ENCODE measurements around the gene LTB.

Gene LTB

DNA sequence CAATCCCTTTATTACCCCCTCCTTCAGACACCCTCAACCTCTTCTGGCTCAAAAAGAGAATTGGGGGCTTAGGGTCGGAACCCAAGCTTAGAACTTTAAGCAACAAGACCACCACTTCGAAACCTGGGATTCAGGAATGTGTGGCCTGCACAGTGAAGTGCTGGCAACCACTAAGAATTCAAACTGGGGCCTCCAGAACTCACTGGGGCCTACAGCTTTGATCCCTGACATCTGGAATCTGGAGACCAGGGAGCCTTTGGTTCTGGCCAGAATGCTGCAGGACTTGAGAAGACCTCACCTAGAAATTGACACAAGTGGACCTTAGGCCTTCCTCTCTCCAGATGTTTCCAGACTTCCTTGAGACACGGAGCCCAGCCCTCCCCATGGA lies 4.7 kb downstream of the LTB start:
- no peak for TF ChIP-seq ZBTB7A (IDR thresholded peaks at IDR 0.05; ENCODE audit: low read depth)
- TF ChIP-seq FOXM1 (IDR thresholded peaks at IDR 0.05; ENCODE audit: borderline replicate concordance, low read depth), result no peak
- no peak for TF ChIP-seq CEBPB (IDR thresholded peaks at IDR 0.05)
- TF ChIP-seq CREB1 (IDR thresholded peaks at IDR 0.05; ENCODE audit: low read depth), result no peak
- TF ChIP-seq YY1 (IDR thresholded peaks at IDR 0.05; ENCODE audit: low read depth), result no peak
- no peak for TF ChIP-seq RAD21 (IDR thresholded peaks at IDR 0.05; ENCODE audit: low read depth)

DNA sequence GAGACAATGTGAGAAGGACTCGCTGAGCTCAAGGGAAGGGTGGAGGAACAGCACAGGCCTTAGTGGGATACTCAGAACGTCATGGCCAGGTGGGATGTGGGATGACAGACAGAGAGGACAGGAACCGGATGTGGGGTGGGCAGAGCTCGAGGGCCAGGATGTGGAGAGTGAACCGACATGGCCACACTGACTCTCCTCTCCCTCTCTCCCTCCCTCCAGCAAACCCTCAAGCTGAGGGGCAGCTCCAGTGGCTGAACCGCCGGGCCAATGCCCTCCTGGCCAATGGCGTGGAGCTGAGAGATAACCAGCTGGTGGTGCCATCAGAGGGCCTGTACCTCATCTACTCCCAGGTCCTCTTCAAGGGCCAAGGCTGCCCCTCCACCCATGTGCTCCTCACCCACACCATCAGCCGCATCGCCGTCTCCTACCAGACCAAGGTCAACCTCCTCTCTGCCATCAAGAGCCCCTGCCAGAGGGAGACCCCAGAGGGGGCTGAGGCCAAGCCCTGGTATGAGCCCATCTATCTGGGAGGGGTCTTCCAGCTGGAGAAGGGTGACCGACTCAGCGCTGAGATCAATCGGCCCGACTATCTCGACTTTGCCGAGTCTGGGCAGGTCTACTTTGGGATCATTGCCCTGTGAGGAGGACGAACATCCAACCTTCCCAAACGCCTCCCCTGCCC lies 5.2 kb downstream of the LTB start:
- TF ChIP-seq CEBPB (IDR thresholded peaks at IDR 0.05) (no peak), EGR1 (IDR thresholded peaks at IDR 0.05) (no peak), ZBTB7A (IDR thresholded peaks at IDR 0.05; ENCODE audit: low read depth) (no peak), NFIC (IDR thresholded peaks at IDR 0.05) (no peak), CREB1 (IDR thresholded peaks at IDR 0.05; ENCODE audit: low read depth) (no peak), TAF1 (IDR thresholded peaks at IDR 0.05; ENCODE audit: low read depth) (no peak), RAD21 (IDR thresholded peaks at IDR 0.05; ENCODE audit: low read depth) (no peak), YY1 (IDR thresholded peaks at IDR 0.05; ENCODE audit: low read depth) (no peak), EP300 (IDR thresholded peaks at IDR 0.05; ENCODE audit: borderline replicate concordance) (no peak), TEAD4 (IDR thresholded peaks at IDR 0.05) (no peak), TCF12 (IDR thresholded peaks at IDR 0.05; ENCODE audit: low read depth) (no peak)
- TF ChIP-seq, protein P1, sequence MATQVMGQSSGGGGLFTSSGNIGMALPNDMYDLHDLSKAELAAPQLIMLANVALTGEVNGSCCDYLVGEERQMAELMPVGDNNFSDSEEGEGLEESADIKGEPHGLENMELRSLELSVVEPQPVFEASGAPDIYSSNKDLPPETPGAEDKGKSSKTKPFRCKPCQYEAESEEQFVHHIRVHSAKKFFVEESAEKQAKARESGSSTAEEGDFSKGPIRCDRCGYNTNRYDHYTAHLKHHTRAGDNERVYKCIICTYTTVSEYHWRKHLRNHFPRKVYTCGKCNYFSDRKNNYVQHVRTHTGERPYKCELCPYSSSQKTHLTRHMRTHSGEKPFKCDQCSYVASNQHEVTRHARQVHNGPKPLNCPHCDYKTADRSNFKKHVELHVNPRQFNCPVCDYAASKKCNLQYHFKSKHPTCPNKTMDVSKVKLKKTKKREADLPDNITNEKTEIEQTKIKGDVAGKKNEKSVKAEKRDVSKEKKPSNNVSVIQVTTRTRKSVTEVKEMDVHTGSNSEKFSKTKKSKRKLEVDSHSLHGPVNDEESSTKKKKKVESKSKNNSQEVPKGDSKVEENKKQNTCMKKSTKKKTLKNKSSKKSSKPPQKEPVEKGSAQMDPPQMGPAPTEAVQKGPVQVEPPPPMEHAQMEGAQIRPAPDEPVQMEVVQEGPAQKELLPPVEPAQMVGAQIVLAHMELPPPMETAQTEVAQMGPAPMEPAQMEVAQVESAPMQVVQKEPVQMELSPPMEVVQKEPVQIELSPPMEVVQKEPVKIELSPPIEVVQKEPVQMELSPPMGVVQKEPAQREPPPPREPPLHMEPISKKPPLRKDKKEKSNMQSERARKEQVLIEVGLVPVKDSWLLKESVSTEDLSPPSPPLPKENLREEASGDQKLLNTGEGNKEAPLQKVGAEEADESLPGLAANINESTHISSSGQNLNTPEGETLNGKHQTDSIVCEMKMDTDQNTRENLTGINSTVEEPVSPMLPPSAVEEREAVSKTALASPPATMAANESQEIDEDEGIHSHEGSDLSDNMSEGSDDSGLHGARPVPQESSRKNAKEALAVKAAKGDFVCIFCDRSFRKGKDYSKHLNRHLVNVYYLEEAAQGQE (IDR thresholded peaks at IDR 0.05; ENCODE audit: low read depth), result no peak
- TF ChIP-seq, protein P2, sequence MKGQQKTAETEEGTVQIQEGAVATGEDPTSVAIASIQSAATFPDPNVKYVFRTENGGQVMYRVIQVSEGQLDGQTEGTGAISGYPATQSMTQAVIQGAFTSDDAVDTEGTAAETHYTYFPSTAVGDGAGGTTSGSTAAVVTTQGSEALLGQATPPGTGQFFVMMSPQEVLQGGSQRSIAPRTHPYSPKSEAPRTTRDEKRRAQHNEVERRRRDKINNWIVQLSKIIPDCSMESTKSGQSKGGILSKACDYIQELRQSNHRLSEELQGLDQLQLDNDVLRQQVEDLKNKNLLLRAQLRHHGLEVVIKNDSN (IDR thresholded peaks at IDR 0.05), result no peak
- TF ChIP-seq, protein P3, sequence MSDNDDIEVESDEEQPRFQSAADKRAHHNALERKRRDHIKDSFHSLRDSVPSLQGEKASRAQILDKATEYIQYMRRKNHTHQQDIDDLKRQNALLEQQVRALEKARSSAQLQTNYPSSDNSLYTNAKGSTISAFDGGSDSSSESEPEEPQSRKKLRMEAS (IDR thresholded peaks at IDR 0.05), result no peak

DNA sequence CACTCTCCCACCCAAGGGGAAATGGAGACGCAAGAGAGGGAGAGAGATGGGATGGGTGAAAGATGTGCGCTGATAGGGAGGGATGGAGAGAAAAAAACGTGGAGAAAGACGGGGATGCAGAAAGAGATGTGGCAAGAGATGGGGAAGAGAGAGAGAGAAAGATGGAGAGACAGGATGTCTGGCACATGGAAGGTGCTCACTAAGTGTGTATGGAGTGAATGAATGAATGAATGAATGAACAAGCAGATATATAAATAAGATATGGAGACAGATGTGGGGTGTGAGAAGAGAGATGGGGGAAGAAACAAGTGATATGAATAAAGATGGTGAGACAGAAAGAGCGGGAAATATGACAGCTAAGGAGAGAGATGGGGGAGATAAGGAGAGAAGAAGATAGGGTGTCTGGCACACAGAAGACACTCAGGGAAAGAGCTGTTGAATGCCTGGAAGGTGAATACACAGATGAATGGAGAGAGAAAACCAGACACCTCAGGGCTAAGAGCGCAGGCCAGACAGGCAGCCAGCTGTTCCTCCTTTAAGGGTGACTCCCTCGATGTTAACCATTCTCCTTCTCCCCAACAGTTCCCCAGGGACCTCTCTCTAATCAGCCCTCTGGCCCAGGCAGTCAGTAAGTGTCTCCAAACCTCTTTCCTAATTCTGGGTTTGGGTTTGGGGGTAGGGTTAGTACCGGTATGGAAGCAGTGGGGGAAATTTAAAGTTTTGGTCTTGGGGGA lies 6.1 kb downstream of the LTB start:
- TF ChIP-seq YY1 (IDR thresholded peaks at IDR 0.05; ENCODE audit: low read depth), result no peak
- TF ChIP-seq CEBPB (IDR thresholded peaks at IDR 0.05), result no peak

DNA sequence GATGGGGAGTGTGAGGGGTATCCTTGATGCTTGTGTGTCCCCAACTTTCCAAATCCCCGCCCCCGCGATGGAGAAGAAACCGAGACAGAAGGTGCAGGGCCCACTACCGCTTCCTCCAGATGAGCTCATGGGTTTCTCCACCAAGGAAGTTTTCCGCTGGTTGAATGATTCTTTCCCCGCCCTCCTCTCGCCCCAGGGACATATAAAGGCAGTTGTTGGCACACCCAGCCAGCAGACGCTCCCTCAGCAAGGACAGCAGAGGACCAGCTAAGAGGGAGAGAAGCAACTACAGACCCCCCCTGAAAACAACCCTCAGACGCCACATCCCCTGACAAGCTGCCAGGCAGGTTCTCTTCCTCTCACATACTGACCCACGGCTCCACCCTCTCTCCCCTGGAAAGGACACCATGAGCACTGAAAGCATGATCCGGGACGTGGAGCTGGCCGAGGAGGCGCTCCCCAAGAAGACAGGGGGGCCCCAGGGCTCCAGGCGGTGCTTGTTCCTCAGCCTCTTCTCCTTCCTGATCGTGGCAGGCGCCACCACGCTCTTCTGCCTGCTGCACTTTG lies 6.8 kb downstream of the LTB start, which contains the start of gene TNF:
Gene TNF (plus strand): TSS at position 231 of the 567 bp plus-strand sequence. CDS start 177 bp downstream, at position 408.
- TF ChIP-seq, protein P1 (IDR thresholded peaks at IDR 0.05; ENCODE audit: low read depth), result no peak
- TF ChIP-seq, protein P2 (IDR thresholded peaks at IDR 0.05), result no peak
- TF ChIP-seq EGR1 (IDR thresholded peaks at IDR 0.05) (no peak), TEAD4 (IDR thresholded peaks at IDR 0.05) (no peak), TCF12 (IDR thresholded peaks at IDR 0.05; ENCODE audit: low read depth) (no peak), FOXM1 (IDR thresholded peaks at IDR 0.05; ENCODE audit: borderline replicate concordance, low read depth) (no peak), TAF1 (IDR thresholded peaks at IDR 0.05; ENCODE audit: low read depth) (no peak), RAD21 (IDR thresholded peaks at IDR 0.05; ENCODE audit: low read depth) (no peak), NFIC (IDR thresholded peaks at IDR 0.05) (no peak), YY1 (IDR thresholded peaks at IDR 0.05; ENCODE audit: low read depth) (no peak), CREB1 (IDR thresholded peaks at IDR 0.05; ENCODE audit: low read depth) (no peak), EP300 (IDR thresholded peaks at IDR 0.05; ENCODE audit: borderline replicate concordance) (no peak), CEBPB (IDR thresholded peaks at IDR 0.05) (no peak)
- TF ChIP-seq, protein P3 (IDR thresholded peaks at IDR 0.05), result no peak

All from Ishikawa (cell line).